IMR-90 (cell line): ENCODE measurements around the gene GATD1. TPM values are rescaled to one million over a fixed set of nuclear protein-coding genes. Genes with fewer than 3 reads are reported as not detected.

Experiments used
- ATAC-seq: fragments of 200-7000 bp; cut with Tn5 transposase; 2 replicates; pipeline ENCODE4 v1.9.1; 2020; ENCODE audit warnings: low read depth, mild to moderate bottlenecking, moderate library complexity
- BruUV-seq: library from RNA; stranded (reverse); fragments of 400-500 nt; replicated peaks from 2 replicates; lab custom pipeline; 2021; lab: Mats Ljungman, UMichigan
- CTCF ChIA-PET: fragments of 300-600 bp; formaldehyde crosslinking; extraction: SDS; loops from one replicate; lab custom pipeline; 2021; ENCODE audit warnings: antibody characterized with exemption; lab: Yijun Ruan, JAX
- POLR2A ChIA-PET: fragments of 300-600 bp; sonication (Branson Sonifier 250); formaldehyde crosslinking; loops from one replicate; lab custom pipeline; 2022; ENCODE audit warnings: antibody characterized with exemption; ENCODE audit not compliant: unreplicated experiment; lab: Charles Lee
- DNase-seq: peaks from one replicate; pipeline ENCODE4 v3.0.0; 2013
- H2AFZ ChIP-seq: replicated peaks from 2 replicates; pipeline ENCODE3; 2013; ENCODE audit warnings: low read length, mild to moderate bottlenecking; ENCODE audit not compliant: poor library complexity
- H2AK5ac ChIP-seq: 2 replicates; pipeline ENCODE4 v1.6.1; 2013; ENCODE audit warnings: low read depth, low read length, inconsistent platforms
- H2AK9ac ChIP-seq: replicated peaks from 2 replicates; pipeline ENCODE3; 2013; ENCODE audit warnings: mild to moderate bottlenecking, low read depth, low read length, moderate library complexity; ENCODE audit not compliant: poor library complexity
- H2BK120ac ChIP-seq: 2 replicates; pipeline ENCODE4 v1.6.1; 2013; ENCODE audit warnings: low read depth, low read length, inconsistent platforms
- H2BK15ac ChIP-seq: 3 replicates; pipeline ENCODE4 v1.6.1; 2013; ENCODE audit warnings: low read depth, low read length, inconsistent platforms
- H2BK20ac ChIP-seq: 2 replicates; pipeline ENCODE4 v1.6.1; 2013; ENCODE audit warnings: low read depth, mild to moderate bottlenecking, inconsistent platforms, low read length, moderate library complexity
- H2BK5ac ChIP-seq: 2 replicates; pipeline ENCODE4 v1.6.1; 2013; ENCODE audit warnings: mild to moderate bottlenecking, low read depth, low read length, inconsistent platforms; ENCODE audit not compliant: poor library complexity, severe bottlenecking
- H3K14ac ChIP-seq: replicated peaks from 2 replicates; pipeline ENCODE4 v1.6.1; 2013; ENCODE audit warnings: low read depth, low read length, inconsistent platforms
- H3K18ac ChIP-seq: 2 replicates; pipeline ENCODE4 v1.6.1; 2013; ENCODE audit warnings: low read depth, low read length, control low read depth
- H3K23ac ChIP-seq: 2 replicates; pipeline ENCODE4 v1.6.1; 2013; ENCODE audit warnings: low read depth, low read length, inconsistent platforms
- H3K27ac ChIP-seq: 2 replicates; pipeline ENCODE4 v1.5.1; 2013; ENCODE audit warnings: mild to moderate bottlenecking, control low read depth, low read length; ENCODE audit not compliant: insufficient read depth
- H3K27me3 ChIP-seq: 2 replicates; pipeline ENCODE4 v1.6.1; 2013; ENCODE audit warnings: low read length; ENCODE audit not compliant: control insufficient read depth, insufficient read depth
- H3K36me3 ChIP-seq: 2 replicates; pipeline ENCODE4 v1.6.1; 2013; ENCODE audit warnings: low read length, mixed read lengths; ENCODE audit not compliant: control insufficient read depth, insufficient read depth
- H3K4ac ChIP-seq: 2 replicates; pipeline ENCODE4 v1.6.1; 2013; ENCODE audit warnings: low read depth, low read length, inconsistent platforms
- H3K4me1 ChIP-seq: 2 replicates; pipeline ENCODE4 v1.6.1; 2013; ENCODE audit warnings: low read length, mixed read lengths; ENCODE audit not compliant: control insufficient read depth, insufficient read depth
- H3K4me2 ChIP-seq: 2 replicates; pipeline ENCODE4 v1.6.1; 2013; ENCODE audit warnings: low read depth, mild to moderate bottlenecking, control low read depth, low read length, moderate library complexity
- H3K4me3 ChIP-seq: 2 replicates; pipeline ENCODE4 v1.5.1; 2013; ENCODE audit warnings: low read depth, mild to moderate bottlenecking, control low read depth, low read length, moderate library complexity; ENCODE audit not compliant: insufficient read depth
- H3K56ac ChIP-seq: 2 replicates; pipeline ENCODE4 v1.6.1; 2013; ENCODE audit warnings: low read length, inconsistent platforms; ENCODE audit not compliant: insufficient read depth; ENCODE audit errors: extremely low read depth
- H3K79me1 ChIP-seq, 2 experiments: 2 replicates each; pipeline ENCODE4 v1.6.1; 2013; ENCODE audit warnings: low read length in 2 of 2, inconsistent platforms in 1 of 2, low read depth in 1 of 2
- H3K9ac ChIP-seq: 2 replicates; pipeline ENCODE4 v1.6.1; 2013; ENCODE audit warnings: low read depth, low read length, control low read depth
- H3K9me1 ChIP-seq: 2 replicates; pipeline ENCODE4 v1.6.1; 2013; ENCODE audit warnings: low read length, inconsistent platforms; ENCODE audit not compliant: insufficient read depth
- H3K9me3 ChIP-seq: 2 replicates; pipeline ENCODE4 v1.6.1; 2013; ENCODE audit warnings: low read length; ENCODE audit not compliant: control insufficient read depth, insufficient read depth
- H4K20me1 ChIP-seq: 2 replicates; pipeline ENCODE4 v1.6.1; 2013; ENCODE audit warnings: low read length, inconsistent platforms; ENCODE audit not compliant: insufficient read depth
- H4K5ac ChIP-seq: 2 replicates; pipeline ENCODE4 v1.6.1; 2013; ENCODE audit warnings: mild to moderate bottlenecking, low read depth, low read length, control low read depth
- H4K8ac ChIP-seq, 2 experiments: 2 replicates each; pipeline ENCODE4 v1.6.1; 2013; ENCODE audit warnings: low read depth in 2 of 2, low read length in 2 of 2, control low read depth in 1 of 2, inconsistent platforms in 1 of 2
- H4K91ac ChIP-seq: 2 replicates; pipeline ENCODE4 v1.6.1; 2013; ENCODE audit warnings: low read depth, low read length, inconsistent platforms; ENCODE audit not compliant: insufficient read depth
- ELK1 ChIP-seq: fragments of 150-350 bp; IDR thresholded peaks from 2 replicates; pipeline ENCODE4 v1.6.1; 2016; ENCODE audit warnings: low read depth, mild to moderate bottlenecking, low read length, moderate library complexity, borderline replicate concordance
- RAD21 ChIP-seq: IDR thresholded peaks from 2 replicates; pipeline ENCODE4 v1.6.1; 2012; ENCODE audit warnings: low read length, improper control_type of control experiment
- SMC3 ChIP-seq: fragments of 150-350 bp; IDR thresholded peaks from 2 replicates; pipeline ENCODE4 v1.6.1; 2016; ENCODE audit warnings: low read depth, mild to moderate bottlenecking, antibody characterized with exemption, low read length, moderate library complexity
- dilution Hi-C: fragments of 300-500 bp; cut with HindIII; formaldehyde crosslinking; loops from one replicate; pipeline ENCODE4 v1.14.3; 2018; ENCODE audit warnings: low sequenced_read_pairs; ENCODE audit not compliant: unreplicated experiment
- in situ Hi-C: fragments of 300-500 bp; cut with MboI; formaldehyde crosslinking; loops from 3 replicates; pipeline ENCODE4 v1.14.3; 2019; ENCODE audit warnings: low sequenced_read_pairs, inconsistent platforms, mixed read lengths
- intact Hi-C: fragments of 100-400 bp; cut with micrococcal nuclease; formaldehyde crosslinking; loops from 2 replicates; pipeline ENCODE4 v1.10.0; 2022
- polyA plus RNA-seq, 3 experiments: library from polyadenylated mRNA; depleted of rRNA; stranded (reverse); fragments of >200 nt; gene quantifications; 2 replicates each; pipeline ENCODE4 v1.2.3, GENCODE V29; 2012; ENCODE audit warnings: low replicate concordance in 1 of 3
- total RNA-seq: library from RNA; depleted of rRNA; stranded (reverse); fragments of >200 nt; gene quantifications from 2 replicates; pipeline ENCODE4 v1.2.3, GENCODE V29; 2012

GATD1 gene
- total and polyA plus RNA-seq, 2 of the 4 experiments (the other 2 are of a cell fraction) = 3.0 to 52.5 TPM

DNA sequence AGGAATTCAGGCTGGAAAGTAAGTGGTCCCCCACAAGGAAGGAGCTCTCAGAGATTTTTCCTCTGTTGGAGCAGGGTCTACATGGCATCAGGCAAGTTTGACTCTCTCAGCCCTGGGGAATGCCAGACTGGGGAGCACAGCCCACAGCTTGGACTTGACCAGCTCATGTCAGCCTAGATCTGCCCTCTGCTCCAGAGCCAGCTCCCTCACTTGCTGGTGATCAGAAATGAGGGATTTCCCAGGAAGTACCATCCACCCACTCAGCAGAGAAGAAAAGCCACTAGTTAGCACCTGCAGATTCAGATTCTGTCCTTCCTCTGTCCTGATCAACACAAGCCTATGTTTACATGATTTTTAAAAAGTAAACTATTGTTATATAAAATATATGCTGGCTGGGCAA lies 17.1 kb downstream of the GATD1 start:
- Histone ChIP-seq H3K4me3 (no peak overlapping the region), H3K56ac (no peak overlapping the region), H4K20me1 (peaks cover 55% of the 10 kb centered on the region), H3K18ac (no peak overlapping the region), H2AFZ (no peak overlapping the region), H2BK15ac (no peak overlapping the region), H4K5ac (no peak overlapping the region), H3K4me2 (no peak overlapping the region), H3K27ac (no peak overlapping the region), H3K9me1 (peaks cover 3% of the 10 kb centered on the region; the same call in 1 of the 2 replicates), H3K27me3 (no peaks in the 10 kb centered on the region), H3K4ac (no peak overlapping the region), H2BK20ac (no peak overlapping the region), H3K9me3 (no peaks in the 10 kb centered on the region), H3K79me1 (peaks cover 10 to 54% of the 10 kb centered on the region in 2 experiments; a peak in 3 of 4 replicates), H2BK5ac (no peak overlapping the region), H4K8ac (no peak overlapping the region), H3K4me1 (peaks cover 5% of the 10 kb centered on the region), H4K91ac (no peak overlapping the region), H3K9ac (no peak overlapping the region), H3K14ac (no peak overlapping the region), H2AK5ac (no peak overlapping the region), H2BK120ac (no peak overlapping the region), H3K36me3 (peaks cover 71% of the 10 kb centered on the region), H3K23ac (no peak overlapping the region), H2AK9ac (no peak overlapping the region)
- TF ChIP-seq SMC3 = no peak
- no peak for TF ChIP-seq ELK1
- TF ChIP-seq RAD21 = no peak
- dilution Hi-C loops = no loop called here
- ChIA-PET POLR2A (no interaction called here), CTCF (no interaction called here)
- DNase-seq = no peak
- intact Hi-C loops = no loop called here
- in situ Hi-C loops = no loop called here
- BruUV-seq = no TSS peak
- ATAC-seq = no peak
